CD8-positive, alpha-beta memory T cell (primary cell): ENCODE measurements around the gene ALG12. TPM values are rescaled to one million over a fixed set of nuclear protein-coding genes. Genes with fewer than 3 reads are reported as not detected.
A peak's percentile ranks its signal among the peaks of the same experiment; 100 is the strongest.

ENCODE experiments used
- CTCF ChIA-PET: fragments of 350-600 bp; sonication (Branson Sonifier 250); formaldehyde crosslinking; loops from one replicate; lab custom pipeline; 2021; ENCODE audit warnings: antibody characterized with exemption; lab: Charles Lee
- POLR2A ChIA-PET: fragments of 350-600 bp; sonication (Branson Sonifier 250); formaldehyde crosslinking; loops from one replicate; lab custom pipeline; 2021; ENCODE audit warnings: antibody characterized with exemption; lab: Charles Lee
- DNase-seq, 5 donors: peaks; one replicate each; pipeline versions ENCODE4 v3.0.0 to v3.0.0-alpha.2; 2020 to 2022; ENCODE audit warnings: mixed read lengths in 1 of 5
- H3K27ac ChIP-seq: one replicate; pipeline ENCODE4 v1.7.0; 2013; ENCODE audit warnings: low read depth, mild to moderate bottlenecking, low read length, moderate library complexity
- H3K27me3 ChIP-seq: 2 replicates; pipeline ENCODE4 v1.7.0; 2013; ENCODE audit warnings: low read length, mild to moderate bottlenecking; ENCODE audit not compliant: insufficient read depth, poor library complexity, severe bottlenecking
- H3K36me3 ChIP-seq: 2 replicates; pipeline ENCODE4 v1.7.0; 2013; ENCODE audit warnings: mild to moderate bottlenecking, low read length, moderate library complexity; ENCODE audit not compliant: insufficient read depth
- H3K4me1 ChIP-seq: 2 replicates; pipeline ENCODE4 v1.7.0; 2013; ENCODE audit warnings: mild to moderate bottlenecking, low read length, moderate library complexity; ENCODE audit not compliant: insufficient read depth
- H3K4me3 ChIP-seq: 2 replicates; pipeline ENCODE4 v1.7.0; 2013; ENCODE audit warnings: mild to moderate bottlenecking, low read length
- H3K9me3 ChIP-seq: 2 replicates; pipeline ENCODE4 v1.7.0; 2013; ENCODE audit warnings: mild to moderate bottlenecking, low read length
- H3K27ac Mint-ChIP-seq, 8 donors: one replicate each; pipeline ENCODE4 v1.8.0; 2020 to 2021; ENCODE audit warnings: mixed read lengths in 8 of 8, mild to moderate bottlenecking in 6 of 8, inconsistent platforms in 3 of 8, moderate library complexity in 3 of 8
- H3K27me3 Mint-ChIP-seq, 2 donors: one replicate each; pipeline ENCODE4 v1.8.0; 2020 to 2021; ENCODE audit warnings: mixed read lengths in 2 of 2, mild to moderate bottlenecking in 1 of 2, moderate library complexity in 1 of 2
- H3K36me3 Mint-ChIP-seq, 3 donors: one replicate each; pipeline ENCODE4 v1.8.0; 2020 to 2021; ENCODE audit warnings: mixed read lengths in 3 of 3, inconsistent platforms in 1 of 3, mild to moderate bottlenecking in 1 of 3
- H3K4me1 Mint-ChIP-seq, 3 donors: one replicate each; pipeline ENCODE4 v1.8.0; 2020 to 2021; ENCODE audit warnings: mixed read lengths in 3 of 3, inconsistent platforms in 1 of 3, mild to moderate bottlenecking in 1 of 3
- H3K4me3 Mint-ChIP-seq, 7 donors: one replicate each; pipeline ENCODE4 v1.8.0; 2020 to 2021; ENCODE audit warnings: mixed read lengths in 7 of 7, mild to moderate bottlenecking in 6 of 7, moderate library complexity in 4 of 7, inconsistent platforms in 2 of 7
- H3K9me3 Mint-ChIP-seq, 5 donors: one replicate each; pipeline ENCODE4 v1.8.0; 2020 to 2022; ENCODE audit warnings: mixed read lengths in 5 of 5, mild to moderate bottlenecking in 3 of 5, moderate library complexity in 2 of 5, inconsistent platforms in 1 of 5
- polyA plus RNA-seq: library from polyadenylated mRNA; unstranded; fragments of 300-500 nt; fragmentation: Illumina TruSeq; gene quantifications from one replicate; pipeline ENCODE4 v1.2.3, GENCODE V29; 2021
- total RNA-seq, 2 experiments: library from RNA; stranded (reverse); gene quantifications; one replicate each; pipeline ENCODE4 v1.2.3, GENCODE V29; 2021

ALG12 gene
- total and polyA plus RNA-seq, 3 experiments from 2014 or later, result 21.0 to 21.8 (median 21.0) TPM

DNA sequence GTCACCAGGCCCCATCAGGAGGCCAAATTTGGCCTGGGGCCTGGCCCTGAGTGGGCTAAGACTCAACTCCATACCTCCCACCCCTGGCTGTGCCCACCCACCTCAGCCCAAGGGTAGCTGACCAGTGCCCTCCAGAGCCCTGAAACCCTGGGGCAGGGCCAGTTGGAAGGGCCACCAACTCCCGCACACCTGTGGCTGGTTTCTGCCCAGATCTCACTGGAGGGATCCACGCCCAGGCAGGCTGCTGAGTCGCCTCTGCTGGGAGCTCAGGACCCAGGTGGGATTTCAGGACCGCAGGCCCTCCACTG lies 33.4 kb upstream of the ALG12 start:
- no peak for DNase-seq
- peaks cover 0 to 1% (median 0%) of the 10 kb centered on the region in 3 donors for H3K4me1 Mint-ChIP-seq
- POLR2A ChIA-PET, result no interaction called here
- H3K4me1 ChIP-seq, result peaks cover 3% of the 10 kb centered on the region
- no peak overlapping the region for H3K27ac Mint-ChIP-seq
- no peaks in the 10 kb centered on the region for H3K27me3 ChIP-seq
- H3K27ac ChIP-seq, result no peak overlapping the region
- no peak overlapping the region for H3K4me3 ChIP-seq
- CTCF ChIA-PET, result no interaction called here
- H3K9me3 Mint-ChIP-seq, result no peaks in the 10 kb centered on the region
- H3K36me3 Mint-ChIP-seq, result no peaks in the 10 kb centered on the region
- no peaks in the 10 kb centered on the region for H3K27me3 Mint-ChIP-seq
- no peaks in the 10 kb centered on the region for H3K36me3 ChIP-seq
- no peak overlapping the region for H3K4me3 Mint-ChIP-seq
- no peaks in the 10 kb centered on the region for H3K9me3 ChIP-seq

DNA sequence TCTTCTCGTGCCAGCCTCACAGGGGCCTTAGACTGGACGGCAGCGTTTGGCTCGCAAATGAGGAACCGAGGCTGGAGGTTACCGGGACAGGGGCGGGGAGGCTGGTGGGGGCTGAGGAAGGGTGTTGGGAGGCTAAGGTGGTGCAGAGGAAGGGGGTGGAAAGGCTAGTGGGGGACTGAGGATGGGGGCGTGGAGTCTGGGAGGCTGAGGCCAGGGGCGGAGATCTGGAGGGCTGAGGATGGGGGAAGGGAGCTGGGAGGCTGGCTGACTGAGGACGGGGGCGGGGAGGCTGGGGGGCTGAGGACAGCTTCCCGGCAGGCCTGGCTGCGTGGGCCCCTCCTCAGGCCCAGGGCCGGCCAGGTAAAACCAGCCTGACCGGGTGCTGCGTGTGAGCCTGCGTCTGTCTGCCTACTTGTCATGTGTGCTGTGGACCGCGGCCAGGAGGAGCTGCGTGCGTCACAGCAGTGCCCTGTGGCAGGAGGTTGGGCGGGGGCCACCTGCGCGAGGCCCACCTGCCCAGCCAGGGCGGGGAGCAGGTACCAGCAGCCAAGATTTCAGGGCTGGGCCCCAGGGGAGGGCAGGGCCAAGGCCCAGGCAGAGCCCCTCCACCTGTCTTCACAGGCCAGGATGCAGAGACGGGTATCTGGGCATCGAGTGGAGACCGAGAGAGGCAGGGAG lies 32.9 kb upstream of the ALG12 start:
- ChIA-PET POLR2A (interaction anchor here (0.7 kb wide), 1 partner anchor 21 kb away, joined by 5 read pairs; no protein-coding TSS in a partner anchor), CTCF (no interaction called here)

DNA sequence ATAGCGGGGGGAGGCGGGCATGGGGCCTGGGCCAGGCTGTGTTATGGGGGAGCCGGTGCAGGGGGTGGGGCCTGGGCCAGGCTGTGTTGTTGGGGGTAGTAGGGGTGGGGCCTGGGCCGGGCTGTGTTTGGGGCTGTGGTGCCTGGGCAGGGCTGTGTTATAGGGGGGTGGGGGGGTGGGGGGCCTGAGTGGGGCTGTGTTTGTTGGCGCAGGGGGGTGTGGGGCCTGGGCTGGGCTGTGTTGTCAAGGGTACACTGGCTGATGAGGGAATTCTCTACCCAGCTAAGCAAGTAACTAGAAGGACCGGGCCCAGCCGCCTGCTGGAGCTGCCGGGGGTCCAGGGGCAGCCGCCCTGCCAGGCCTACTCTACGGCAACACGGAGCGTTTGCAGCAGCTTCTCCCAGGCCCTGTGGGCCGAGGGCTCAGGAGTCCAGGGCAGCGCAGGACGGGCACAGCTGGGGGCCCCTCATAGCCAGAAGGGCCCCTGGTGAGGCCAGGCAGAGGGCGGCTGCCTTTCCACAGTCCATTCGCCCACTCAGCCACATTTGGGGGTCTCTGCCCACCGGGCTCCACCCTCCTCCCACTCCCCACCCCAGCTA lies 32.3 kb upstream of the ALG12 start:
- Mint-ChIP-seq H3K4me3 (no peak overlapping the region), H3K9me3 (no peaks in the 10 kb centered on the region), H3K4me1 (peaks cover 6 to 12% (median 7%) of the 10 kb centered on the region in 3 donors), H3K27ac (no peak overlapping the region), H3K36me3 (no peaks in the 10 kb centered on the region), H3K27me3 (no peaks in the 10 kb centered on the region)
- Histone ChIP-seq H3K9me3 (no peaks in the 10 kb centered on the region), H3K27ac (no peak overlapping the region), H3K4me3 (no peak overlapping the region), H3K4me1 (peaks cover 15% of the 10 kb centered on the region), H3K36me3 (no peaks in the 10 kb centered on the region), H3K27me3 (no peaks in the 10 kb centered on the region)
- CTCF ChIA-PET, result no interaction called here
- POLR2A ChIA-PET, result interaction anchor here (0.7 kb wide), 1 partner anchor 21 kb away, joined by 5 read pairs; no protein-coding TSS in a partner anchor
- no peak for DNase-seq

More for the DNA sequence above, 32.9 kb upstream of the ALG12 start:
- Histone ChIP-seq H3K27ac (no peak overlapping the region), H3K4me3 (no peak overlapping the region), H3K27me3 (no peaks in the 10 kb centered on the region), H3K36me3 (no peaks in the 10 kb centered on the region), H3K9me3 (no peaks in the 10 kb centered on the region), H3K4me1 (peaks cover 8% of the 10 kb centered on the region)
- H3K9me3 Mint-ChIP-seq, result no peaks in the 10 kb centered on the region
- DNase-seq, result no peak
- H3K36me3 Mint-ChIP-seq, result no peaks in the 10 kb centered on the region
- no peaks in the 10 kb centered on the region for H3K27me3 Mint-ChIP-seq
- no peak overlapping the region for H3K4me3 Mint-ChIP-seq
- H3K27ac Mint-ChIP-seq, result peak overlapping the region in 1 of 8 donors; percentile 54
- peaks cover 0 to 5% (median 2%) of the 10 kb centered on the region in 3 donors for H3K4me1 Mint-ChIP-seq

DNA sequence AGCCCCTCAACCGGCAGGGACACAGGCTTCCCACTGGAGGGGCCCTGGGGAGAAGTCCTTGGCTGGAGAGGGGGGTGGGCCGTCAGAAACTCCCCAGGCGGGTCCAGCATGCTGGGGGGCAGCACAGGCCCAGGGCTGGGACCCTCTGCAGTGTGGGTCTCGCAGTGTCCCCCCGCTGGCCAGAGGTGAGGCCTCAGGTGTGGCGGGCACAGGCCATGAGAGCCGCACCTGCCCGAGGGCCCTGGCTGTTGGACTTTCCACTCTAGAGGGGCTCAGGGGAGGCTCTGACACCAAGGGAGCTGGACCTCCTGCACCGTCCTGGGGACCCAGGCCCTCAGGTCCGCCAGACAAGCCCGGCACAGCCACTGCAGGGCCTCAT lies 31.7 kb upstream of the ALG12 start:
- no peaks in the 10 kb centered on the region for H3K27me3 Mint-ChIP-seq
- H3K4me1 Mint-ChIP-seq, result peaks cover 9 to 13% (median 12%) of the 10 kb centered on the region in 3 donors
- no peak overlapping the region for H3K4me3 Mint-ChIP-seq
- POLR2A ChIA-PET, result no interaction called here
- CTCF ChIA-PET, result no interaction called here
- no peaks in the 10 kb centered on the region for H3K9me3 ChIP-seq
- no peaks in the 10 kb centered on the region for H3K27me3 ChIP-seq
- no peaks in the 10 kb centered on the region for H3K9me3 Mint-ChIP-seq
- DNase-seq, result no peak
- peak overlapping the region in 1 of 8 donors; percentile 74 for H3K27ac Mint-ChIP-seq
- peaks cover 16% of the 10 kb centered on the region for H3K4me1 ChIP-seq
- H3K36me3 ChIP-seq, result no peaks in the 10 kb centered on the region
- no peaks in the 10 kb centered on the region for H3K36me3 Mint-ChIP-seq
- no peak overlapping the region for H3K4me3 ChIP-seq
- H3K27ac ChIP-seq, result no peak overlapping the region

DNA sequence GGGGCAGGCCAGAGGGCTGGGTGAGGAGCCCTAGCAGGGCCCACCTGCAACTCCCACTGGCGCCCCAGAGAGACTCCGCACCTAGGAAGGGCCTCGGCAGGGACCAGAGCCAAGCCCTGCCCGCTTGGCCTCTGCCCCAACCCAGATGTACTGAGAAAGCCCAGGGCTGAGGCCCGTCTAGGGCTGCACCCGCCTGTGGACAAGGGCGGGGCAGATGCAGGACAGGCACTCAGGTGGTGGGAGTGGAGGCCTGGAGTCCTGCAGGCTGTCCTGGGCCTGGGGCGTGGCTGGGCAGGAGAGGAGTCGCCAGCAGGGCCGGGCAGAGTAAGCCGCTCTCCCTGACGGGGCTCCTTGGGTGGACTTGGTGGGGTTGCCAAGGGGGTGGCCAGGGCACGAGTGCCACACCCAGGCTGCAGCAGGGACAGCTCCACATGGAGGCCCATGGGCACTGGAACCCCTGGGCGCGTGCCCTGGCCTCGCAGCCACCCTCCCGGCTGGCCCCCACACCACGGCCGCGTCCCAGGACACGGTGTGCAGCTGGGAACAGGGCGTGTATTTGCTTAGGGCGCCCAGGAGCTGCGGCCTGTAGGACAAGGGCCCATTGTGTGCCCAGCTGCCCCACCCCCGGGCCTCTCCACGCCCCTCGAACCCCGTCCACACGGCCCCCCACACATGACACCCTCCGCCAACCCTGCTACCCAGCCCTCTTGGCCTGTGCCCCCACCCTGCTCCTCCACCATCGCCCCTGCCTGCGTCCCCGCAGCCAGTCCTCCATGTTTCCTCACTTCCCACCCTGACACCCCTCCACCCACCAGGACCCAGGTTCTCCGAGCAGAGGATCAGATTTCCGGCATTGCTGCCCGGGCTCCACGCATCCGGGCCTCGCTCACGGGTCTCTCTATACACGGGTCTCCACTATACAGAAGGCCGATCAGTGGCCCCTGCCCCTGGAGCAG lies 31.0 kb upstream of the ALG12 start:
- Mint-ChIP-seq H3K36me3 (no peaks in the 10 kb centered on the region), H3K4me3 (no peak overlapping the region), H3K27ac (peak overlapping the region in 2 of 8 donors; percentile 43 to 74), H3K27me3 (no peaks in the 10 kb centered on the region), H3K9me3 (no peaks in the 10 kb centered on the region), H3K4me1 (peaks cover 9 to 13% (median 12%) of the 10 kb centered on the region in 3 donors)
- Histone ChIP-seq H3K27ac (no peak overlapping the region), H3K4me3 (no peak overlapping the region), H3K36me3 (no peaks in the 10 kb centered on the region), H3K4me1 (peaks cover 16% of the 10 kb centered on the region), H3K27me3 (no peaks in the 10 kb centered on the region), H3K9me3 (no peaks in the 10 kb centered on the region)
- POLR2A ChIA-PET, result no interaction called here
- DNase-seq, result no peak
- CTCF ChIA-PET, result no interaction called here

DNA sequence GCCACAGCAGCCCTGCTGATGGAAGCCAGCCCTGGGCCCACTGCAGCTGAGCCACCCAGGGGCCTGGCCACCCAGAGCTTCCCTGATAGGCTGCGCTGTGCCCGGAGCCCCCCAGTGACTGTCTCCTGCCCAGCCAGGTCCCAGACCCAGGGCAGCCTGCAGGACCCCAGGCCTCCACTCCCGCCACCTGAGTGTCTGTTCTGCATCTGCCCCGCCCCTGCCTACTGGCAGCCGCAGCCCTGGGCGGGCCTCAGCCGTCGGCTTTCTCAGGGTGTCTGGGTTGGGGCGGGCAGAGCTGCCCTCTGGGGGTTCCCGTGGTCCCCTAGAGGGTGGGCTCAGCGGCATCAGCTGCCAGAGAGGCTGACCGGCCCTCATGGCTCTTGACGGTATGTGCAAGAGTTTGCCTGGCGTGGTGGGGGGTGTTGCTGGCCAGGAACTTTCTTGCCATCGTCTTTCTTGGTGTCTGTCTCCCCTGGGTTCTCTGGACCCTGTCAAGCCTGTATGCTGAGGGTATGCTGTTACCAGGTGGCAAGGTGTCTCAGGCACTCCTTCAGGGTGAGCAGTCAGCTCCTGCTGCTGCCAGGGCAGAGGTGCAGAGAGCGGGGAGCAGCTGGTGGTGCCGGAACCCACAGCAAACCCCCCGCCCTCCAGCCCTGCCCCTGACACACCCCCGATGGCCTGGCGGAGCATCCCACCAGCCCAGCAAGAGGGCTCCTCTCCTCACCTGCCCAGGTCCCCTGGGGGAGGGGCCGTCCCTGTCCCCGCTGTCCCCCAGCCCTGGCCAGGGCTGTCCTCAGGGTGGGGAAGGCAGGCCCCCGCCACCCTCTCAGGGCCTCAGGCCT lies 30.1 kb upstream of the ALG12 start:
- ChIA-PET POLR2A (interaction anchor here (1.6 kb wide), 1 partner anchor 11 kb away, joined by 5 read pairs; no protein-coding TSS in a partner anchor), CTCF (interaction anchor here (1.0 to 2.1 kb wide), 3 partner anchors 11 to 82 kb away, joined by 3 to 9 read pairs (median 4); no protein-coding TSS in a partner anchor)
- H3K4me3 ChIP-seq, result no peak overlapping the region
- H3K27me3 ChIP-seq, result no peaks in the 10 kb centered on the region
- Mint-ChIP-seq H3K36me3 (no peaks in the 10 kb centered on the region), H3K9me3 (no peaks in the 10 kb centered on the region), H3K4me3 (no peak overlapping the region), H3K27ac (no peak overlapping the region), H3K27me3 (no peaks in the 10 kb centered on the region), H3K4me1 (peaks cover 9 to 13% (median 12%) of the 10 kb centered on the region in 3 donors)
- no peak overlapping the region for H3K27ac ChIP-seq
- DNase-seq, result no peak
- no peaks in the 10 kb centered on the region for H3K9me3 ChIP-seq
- no peaks in the 10 kb centered on the region for H3K36me3 ChIP-seq
- H3K4me1 ChIP-seq, result peaks cover 16% of the 10 kb centered on the region

DNA sequence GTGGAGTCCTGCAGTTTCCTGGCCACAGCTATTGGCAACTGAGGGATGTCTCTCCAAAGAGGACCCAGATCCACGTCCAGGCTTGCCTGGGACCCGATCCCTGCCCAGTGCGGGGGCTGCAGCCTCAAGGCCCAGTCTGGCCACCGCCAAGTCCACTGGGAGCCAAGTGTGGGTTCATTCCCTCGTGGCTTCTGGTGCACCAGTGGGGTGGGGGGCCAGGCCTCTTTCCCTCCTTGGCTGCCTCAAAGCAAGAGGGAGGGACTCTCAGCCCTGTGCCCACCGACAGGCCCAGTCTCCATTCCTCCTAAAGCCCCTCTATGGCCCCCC lies 29.0 kb upstream of the ALG12 start:
- H3K36me3 Mint-ChIP-seq, result no peaks in the 10 kb centered on the region
- peaks cover 16% of the 10 kb centered on the region for H3K4me1 ChIP-seq
- ChIA-PET CTCF (interaction anchor here (1.0 to 2.1 kb wide), 3 partner anchors 12 to 83 kb away, joined by 3 to 9 read pairs (median 4); no protein-coding TSS in a partner anchor), POLR2A (interaction anchor here (1.5 to 1.6 kb wide), 2 partner anchors 13 to 15 kb away, joined by 5 read pairs; no protein-coding TSS in a partner anchor)
- no peaks in the 10 kb centered on the region for H3K36me3 ChIP-seq
- H3K9me3 Mint-ChIP-seq, result no peaks in the 10 kb centered on the region
- DNase-seq, result no peak
- H3K27me3 Mint-ChIP-seq, result no peaks in the 10 kb centered on the region
- H3K27ac ChIP-seq, result no peak overlapping the region
- no peak overlapping the region for H3K4me3 Mint-ChIP-seq
- H3K9me3 ChIP-seq, result no peaks in the 10 kb centered on the region
- no peak overlapping the region for H3K4me3 ChIP-seq
- H3K4me1 Mint-ChIP-seq, result peaks cover 9 to 13% (median 12%) of the 10 kb centered on the region in 3 donors
- H3K27ac Mint-ChIP-seq, result no peak overlapping the region
- H3K27me3 ChIP-seq, result no peaks in the 10 kb centered on the region
